ENCODE measurements around the gene PARVB.

GRCh38 chr22:43995057-43995685 is 28.9 kb upstream of the PARVB start:
- TF ChIP-seq YY1 (IDR thresholded peaks at IDR 0.05; ENCODE audit: insufficient read depth, insufficient read length) (no peak), ZNF274 (IDR thresholded peaks at IDR 0.05; ENCODE audit: low read depth, low read length) (no peak), SUZ12 (IDR thresholded peaks at IDR 0.05; ENCODE audit: extremely low read depth, insufficient read depth, insufficient read length) (no peak)

All from NT2/D1 (cell line).